Stimulated activated CD4-positive, alpha-beta T cell treated with anti-CD3 and anti-CD28 coated beads, Interleukin-15, amount 100 ng/mL, for 24 hours (primary cell): ENCODE measurements around the gene SEC14L3.
"Not testable (repeated sequence)": the region's sequence is repeated elsewhere in the genome, so short reads cannot be mapped to it uniquely, and the experiment has no call there.

Experiments
- DNase-seq: peaks from one replicate; pipeline ENCODE4 v3.0.0-alpha.2; 2020

SEC14L3 gene

GRCh38 chr22:30485362-30485988 is 13.7 kb upstream of the SEC14L3 start:
- peak; percentile 78 for DNase-seq

- no peak for DNase-seq
Observed at GRCh38 chr22:30483169-30483568, 11.4 kb upstream of the SEC14L3 start.

GRCh38 chr22:30481711-30482110 is 9.9 kb upstream of the SEC14L3 start:
- DNase-seq: no peak

GRCh38 chr22:30479981-30480380 is 8.2 kb upstream of the SEC14L3 start:
- no peak for DNase-seq

GRCh38 chr22:30474683-30475424 is 3.0 kb upstream of the SEC14L3 start:
- no peak for DNase-seq

GRCh38 chr22:30474121-30474520 is 2.3 kb upstream of the SEC14L3 start:
- no peak for DNase-seq

- no peak for DNase-seq
Observed at GRCh38 chr22:30472994-30473720, 1.3 kb upstream of the SEC14L3 start.

GRCh38 chr22:30470655-30471054 is 1.2 kb downstream of the SEC14L3 start:
- DNase-seq: no peak

- DNase-seq: no peak
Observed at GRCh38 chr22:30469165-30469564, 2.7 kb downstream of the SEC14L3 start.

- DNase-seq: not testable (repeated sequence)
Observed at GRCh38 chr22:30460555-30460954, 11.3 kb downstream of the SEC14L3 start.

- no peak for DNase-seq
Observed at GRCh38 chr22:30460147-30460546, 11.7 kb downstream of the SEC14L3 start.

- no peak for DNase-seq
Observed at GRCh38 chr22:30459181-30460052, 12.4 kb downstream of the SEC14L3 start.

GRCh38 chr22:30457981-30458380 is 13.8 kb downstream of the SEC14L3 start:
- no peak for DNase-seq

GRCh38 chr22:30455075-30455840 is 16.6 kb downstream of the SEC14L3 start:
- DNase-seq: peak; percentile 16

GRCh38 chr22:30453731-30454510 is 17.9 kb downstream of the SEC14L3 start:
- DNase-seq: peak; percentile 62

- DNase-seq: no peak
Observed at GRCh38 chr22:30452861-30453260, 19.0 kb downstream of the SEC14L3 start.

GRCh38 chr22:30451488-30451887 is 20.3 kb downstream of the SEC14L3 start:
- not testable (repeated sequence) for DNase-seq

- DNase-seq: no peak
Observed at GRCh38 chr22:30447656-30448055, 24.2 kb downstream of the SEC14L3 start.

- DNase-seq: no peak
Observed at GRCh38 chr22:30445438-30446145, 26.2 kb downstream of the SEC14L3 start.

- peak; percentile 72 for DNase-seq
Observed at GRCh38 chr22:30444632-30445437, 27.0 kb downstream of the SEC14L3 start.
